Thyroid gland (tissue), 4 donors: Measurements from ENCODE around the gene SLC8A1.

Experiments used
- CTCF ChIP-seq, 6 experiments: fragments of 200-600 bp in 3 of 6; fragments of 450-650 bp in 3 of 6; sonication (generic) in 3 of 6; IDR thresholded peaks; one replicate each; pipeline ENCODE4 v1.5.1; 2016 to 2019; ENCODE audit warnings: antibody characterized with exemption in 6 of 6, mild to moderate bottlenecking in 2 of 6, inconsistent platforms in 1 of 6, moderate library complexity in 1 of 6
- POLR2A ChIP-seq, 2 donors: fragments of 450-650 bp; IDR thresholded peaks; one replicate each; pipeline ENCODE4 v1.6.1; 2017; ENCODE audit warnings: antibody characterized with exemption in 2 of 2, mild to moderate bottlenecking in 2 of 2, moderate library complexity in 1 of 2

- TF ChIP-seq CTCF (IDR thresholded peaks at IDR 0.05) (no peak), POLR2A (IDR thresholded peaks at IDR 0.05) (no peak)
Observed at GRCh38 chr2:40455661-40456060, 3.8 kb upstream of the SLC8A1 start.
